MM.1S (cell line): ENCODE measurements around the gene HECTD4.

ENCODE experiments used
- EZH2 ChIP-seq: fragments of 300-600 bp; sonication (generic); optimal IDR thresholded peaks from 2 replicates; pipeline ENCODE3; 2017; ENCODE audit warnings: low read depth, mild to moderate bottlenecking, antibody characterized with exemption, low read length, mixed read lengths
- TF ChIP-seq, protein P1 (sequence below): fragments of 300-600 bp; sonication (generic); IDR thresholded peaks from 2 replicates; pipeline ENCODE4 v1.5.1; 2016; ENCODE audit warnings: antibody characterized with exemption, low read length, mixed read lengths

DNA sequence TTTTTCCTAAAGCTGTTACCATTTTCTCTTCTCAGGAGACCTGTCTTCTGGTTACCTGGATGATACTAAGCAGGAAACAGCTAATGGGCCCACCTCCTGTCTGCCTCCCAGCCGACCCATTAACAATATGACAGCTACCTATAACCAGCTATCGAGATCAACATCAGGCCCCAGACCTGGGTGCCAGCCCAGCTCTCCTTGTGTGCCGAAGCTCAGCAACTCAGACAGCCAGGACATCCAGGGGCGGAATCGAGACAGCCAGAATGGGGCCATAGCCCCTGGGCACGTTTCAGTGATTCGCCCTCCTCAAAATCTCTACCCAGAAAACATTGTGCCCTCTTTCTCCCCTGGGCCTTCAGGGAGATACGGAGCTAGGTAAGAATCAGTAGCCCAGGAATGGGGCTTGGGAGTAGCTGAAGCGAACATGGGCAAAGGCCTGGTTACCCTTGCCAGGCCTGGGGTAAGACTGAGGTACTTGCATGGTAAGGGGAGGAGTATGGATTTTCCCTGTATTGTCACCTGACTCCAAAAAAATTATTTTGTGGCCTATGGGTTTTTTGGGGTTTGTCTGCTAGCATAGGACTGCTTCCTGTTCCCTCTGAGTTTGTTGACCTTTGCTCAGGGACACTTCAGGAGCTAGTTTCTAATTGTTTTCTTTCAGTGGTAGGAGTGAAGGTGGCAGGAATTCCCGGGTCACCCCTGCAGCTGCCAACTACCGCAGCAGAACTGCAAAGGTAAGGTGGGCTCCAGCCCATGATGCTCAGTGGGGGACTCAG lies 230.3 kb downstream of the HECTD4 start:
- TF ChIP-seq, protein P1, sequence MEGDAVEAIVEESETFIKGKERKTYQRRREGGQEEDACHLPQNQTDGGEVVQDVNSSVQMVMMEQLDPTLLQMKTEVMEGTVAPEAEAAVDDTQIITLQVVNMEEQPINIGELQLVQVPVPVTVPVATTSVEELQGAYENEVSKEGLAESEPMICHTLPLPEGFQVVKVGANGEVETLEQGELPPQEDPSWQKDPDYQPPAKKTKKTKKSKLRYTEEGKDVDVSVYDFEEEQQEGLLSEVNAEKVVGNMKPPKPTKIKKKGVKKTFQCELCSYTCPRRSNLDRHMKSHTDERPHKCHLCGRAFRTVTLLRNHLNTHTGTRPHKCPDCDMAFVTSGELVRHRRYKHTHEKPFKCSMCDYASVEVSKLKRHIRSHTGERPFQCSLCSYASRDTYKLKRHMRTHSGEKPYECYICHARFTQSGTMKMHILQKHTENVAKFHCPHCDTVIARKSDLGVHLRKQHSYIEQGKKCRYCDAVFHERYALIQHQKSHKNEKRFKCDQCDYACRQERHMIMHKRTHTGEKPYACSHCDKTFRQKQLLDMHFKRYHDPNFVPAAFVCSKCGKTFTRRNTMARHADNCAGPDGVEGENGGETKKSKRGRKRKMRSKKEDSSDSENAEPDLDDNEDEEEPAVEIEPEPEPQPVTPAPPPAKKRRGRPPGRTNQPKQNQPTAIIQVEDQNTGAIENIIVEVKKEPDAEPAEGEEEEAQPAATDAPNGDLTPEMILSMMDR = no peak
- TF ChIP-seq EZH2 = no peak
